ENCODE measurements around the gene AK9. TPM values are rescaled to one million over a fixed set of nuclear protein-coding genes. Genes with fewer than 3 reads are reported as not detected.
"Not testable (repeated sequence)": the region's sequence is repeated elsewhere in the genome, so short reads cannot be mapped to it uniquely, and the experiment has no call there.

Gene AK9
- total and polyA plus RNA-seq, 11 donors, result 6.6 to 17.0 (median 9.1) TPM

- H3K27me3 ChIP-seq, result no peaks in the 10 kb centered on the region
- H3K4me1 ChIP-seq, result peaks cover 0 to 7% (median 0%) of the 10 kb centered on the region in 12 donors
- H3K36me3 ChIP-seq, result peaks cover 0 to 55% (median 26%) of the 10 kb centered on the region in 9 donors
- TF ChIP-seq CTCF (IDR thresholded peaks at IDR 0.05) (no peak), POLR2A (IDR thresholded peaks at IDR 0.05) (no peak)
- no peak overlapping the region for H3K4me3 ChIP-seq
- ATAC-seq (no peak), DNase-seq (no peak)
- H3K9me3 ChIP-seq, result no peaks in the 10 kb centered on the region
- intact Hi-C loops (cut with DNase I), result no loop called here
- 69 to 89% (median 75%) methylated on average over 2 of the region's 2 CpGs for WGBS, 4 donors
- H3K27ac ChIP-seq, result no peak overlapping the region
These were observed 47.7 kb upstream of the AK9 start for GRCh38 chr6:109738667-109739066.

GRCh38 chr6:109738255-109738654 lies 47.3 kb upstream of the AK9 start:
- peaks cover 0 to 7% (median 0%) of the 10 kb centered on the region in 12 donors for H3K4me1 ChIP-seq
- H3K27ac ChIP-seq, result no peak overlapping the region
- peaks cover 0 to 55% (median 25%) of the 10 kb centered on the region in 9 donors for H3K36me3 ChIP-seq
- 87 to 97% (median 92%) methylated on average over 1 of the region's 1 CpG for WGBS, 4 donors
- no peaks in the 10 kb centered on the region for H3K9me3 ChIP-seq
- no peaks in the 10 kb centered on the region for H3K27me3 ChIP-seq
- intact Hi-C loops (cut with DNase I), result no loop called here
- DNase-seq (no peak), ATAC-seq (no peak)
- no peak overlapping the region for H3K4me3 ChIP-seq
- TF ChIP-seq CTCF (IDR thresholded peaks at IDR 0.05) (no peak), POLR2A (IDR thresholded peaks at IDR 0.05) (no peak)

GRCh38 chr6:109736273-109737025 lies 45.4 kb upstream of the AK9 start:
- DNase-seq (no peak), ATAC-seq (no peak)
- Histone ChIP-seq H3K27ac (no peak overlapping the region), H3K4me3 (no peak overlapping the region), H3K36me3 (peaks cover 0 to 51% (median 33%) of the 10 kb centered on the region in 9 donors), H3K9me3 (no peaks in the 10 kb centered on the region), H3K27me3 (no peaks in the 10 kb centered on the region), H3K4me1 (peaks cover 0 to 2% (median 0%) of the 10 kb centered on the region in 12 donors)
- intact Hi-C loops (cut with DNase I), result no loop called here
- 67 to 85% (median 81%) methylated on average over 1 of the region's 1 CpG for WGBS, 4 donors
- TF ChIP-seq CTCF (IDR thresholded peaks at IDR 0.05) (no peak), POLR2A (IDR thresholded peaks at IDR 0.05) (no peak)

- H3K4me3 ChIP-seq; ATAC-seq; H3K27me3 ChIP-seq; intact Hi-C loops (cut with DNase I); H3K9me3 ChIP-seq; DNase-seq; H3K27ac ChIP-seq: not testable (repeated sequence)
- peaks cover 0 to 22% (median 0%) of the 10 kb centered on the region in 9 donors for H3K36me3 ChIP-seq
- 94 to 98% (median 96%) methylated on average over 3 of the region's 3 CpGs for WGBS, 4 donors
- H3K4me1 ChIP-seq, result peaks cover 0 to 13% (median 0%) of the 10 kb centered on the region in 12 donors
These were observed 34.2 kb upstream of the AK9 start for GRCh38 chr6:109725250-109725649.
